ENCODE measurements around the gene PLEKHG1.

PLEKHG1 gene

GRCh38 chr6:150590446-150590845 lies 9.2 kb upstream of the PLEKHG1 start:
- Histone ChIP-seq H3K9me3 (ENCODE audit: insufficient read depth, low read length) (no peaks in the 10 kb centered on the region), H3K4me2 (ENCODE audit: low read depth, low read length, poor library complexity, severe bottlenecking) (no peak overlapping the region), H2AFZ (ENCODE audit: low read depth, low read length, severe bottlenecking) (no peak overlapping the region), H3K9me2 (replicated peaks; ENCODE audit: insufficient read depth, low read length) (no peaks in the 10 kb centered on the region), H3K4me3 (ENCODE audit: insufficient read depth, low read length, poor library complexity, severe bottlenecking) (no peak overlapping the region), H3K27ac (ENCODE audit: low read depth, low read length) (no peak overlapping the region), H4K20me1 (ENCODE audit: low read depth, low read length) (no peaks in the 10 kb centered on the region), H3K36me3 (ENCODE audit: low read length) (no peaks in the 10 kb centered on the region), H3K27me3 (ENCODE audit: low read length) (no peaks in the 10 kb centered on the region), H3F3A (ENCODE audit: insufficient read depth) (no peaks in the 10 kb centered on the region), H3K9ac (ENCODE audit: low read length) (no peak overlapping the region), H3K79me2 (ENCODE audit: insufficient read depth, low read length) (no peaks in the 10 kb centered on the region)
- TF ChIP-seq CTCF (IDR thresholded peaks at IDR 0.05; ENCODE audit: insufficient read depth, low read length, poor library complexity, severe bottlenecking) (no peak), EZH2phosphoT487 (conservative IDR thresholded peaks at IDR 0.05; ENCODE audit: low read length) (no peak)

GRCh38 chr6:150592377-150592995 lies 7.2 kb upstream of the PLEKHG1 start:
- H3K27me3 ChIP-seq (ENCODE audit: low read length): no peaks in the 10 kb centered on the region
- H3F3A ChIP-seq (ENCODE audit: insufficient read depth): no peaks in the 10 kb centered on the region
- H3K4me3 ChIP-seq (ENCODE audit: insufficient read depth, low read length, poor library complexity, severe bottlenecking): no peak overlapping the region
- TF ChIP-seq EZH2phosphoT487 (conservative IDR thresholded peaks at IDR 0.05; ENCODE audit: low read length): no peak
- TF ChIP-seq CTCF (IDR thresholded peaks at IDR 0.05; ENCODE audit: insufficient read depth, low read length, poor library complexity, severe bottlenecking): no peak
- H3K9ac ChIP-seq (ENCODE audit: low read length): no peak overlapping the region
- no peak overlapping the region for H3K4me2 ChIP-seq (ENCODE audit: low read depth, low read length, poor library complexity, severe bottlenecking)
- no peak overlapping the region for H2AFZ ChIP-seq (ENCODE audit: low read depth, low read length, severe bottlenecking)
- H4K20me1 ChIP-seq (ENCODE audit: low read depth, low read length): no peaks in the 10 kb centered on the region
- no peak overlapping the region for H3K27ac ChIP-seq (ENCODE audit: low read depth, low read length)
- no peaks in the 10 kb centered on the region for H3K36me3 ChIP-seq (ENCODE audit: low read length)
- H3K79me2 ChIP-seq (ENCODE audit: insufficient read depth, low read length): no peaks in the 10 kb centered on the region
- no peaks in the 10 kb centered on the region for H3K9me2 ChIP-seq (replicated peaks; ENCODE audit: insufficient read depth, low read length)
- no peaks in the 10 kb centered on the region for H3K9me3 ChIP-seq (ENCODE audit: insufficient read depth, low read length)

- Histone ChIP-seq H3K27me3 (ENCODE audit: low read length) (no peaks in the 10 kb centered on the region), H4K20me1 (ENCODE audit: low read depth, low read length) (no peaks in the 10 kb centered on the region), H3K79me2 (ENCODE audit: insufficient read depth, low read length) (no peaks in the 10 kb centered on the region), H3K4me2 (ENCODE audit: low read depth, low read length, poor library complexity, severe bottlenecking) (no peak overlapping the region), H3K9ac (ENCODE audit: low read length) (no peak overlapping the region), H3K27ac (ENCODE audit: low read depth, low read length) (no peak overlapping the region), H3K9me3 (ENCODE audit: insufficient read depth, low read length) (no peaks in the 10 kb centered on the region), H3K4me3 (ENCODE audit: insufficient read depth, low read length, poor library complexity, severe bottlenecking) (no peak overlapping the region), H3K36me3 (ENCODE audit: low read length) (no peaks in the 10 kb centered on the region), H3F3A (ENCODE audit: insufficient read depth) (no peaks in the 10 kb centered on the region), H2AFZ (ENCODE audit: low read depth, low read length, severe bottlenecking) (no peak overlapping the region), H3K9me2 (replicated peaks; ENCODE audit: insufficient read depth, low read length) (no peaks in the 10 kb centered on the region)
- TF ChIP-seq EZH2phosphoT487 (conservative IDR thresholded peaks at IDR 0.05; ENCODE audit: low read length): no peak
- TF ChIP-seq CTCF (IDR thresholded peaks at IDR 0.05; ENCODE audit: insufficient read depth, low read length, poor library complexity, severe bottlenecking): no peak
Measured at GRCh38 chr6:150593119-150593518, 6.6 kb upstream of the PLEKHG1 start.
